ENCODE measurements around the gene FGGY.

- TF ChIP-seq CTCF (conservative IDR thresholded peaks at IDR 0.05) = no peak
- no peak for TF ChIP-seq EZH2 (IDR thresholded peaks at IDR 0.05; ENCODE audit: low read depth)
Measured at GRCh38 chr1:59747420-59748024, 450.6 kb downstream of the FGGY start.
